ENCODE measurements around the gene CLEC16A. TPM values are rescaled to one million over a fixed set of nuclear protein-coding genes. Genes with fewer than 3 reads are reported as not detected.

The CLEC16A gene
- total and polyA plus RNA-seq, 2 donors (not counting 1 experiment from before 2014, with no cell fraction given), result 21.9 to 79.5 TPM

DNA sequence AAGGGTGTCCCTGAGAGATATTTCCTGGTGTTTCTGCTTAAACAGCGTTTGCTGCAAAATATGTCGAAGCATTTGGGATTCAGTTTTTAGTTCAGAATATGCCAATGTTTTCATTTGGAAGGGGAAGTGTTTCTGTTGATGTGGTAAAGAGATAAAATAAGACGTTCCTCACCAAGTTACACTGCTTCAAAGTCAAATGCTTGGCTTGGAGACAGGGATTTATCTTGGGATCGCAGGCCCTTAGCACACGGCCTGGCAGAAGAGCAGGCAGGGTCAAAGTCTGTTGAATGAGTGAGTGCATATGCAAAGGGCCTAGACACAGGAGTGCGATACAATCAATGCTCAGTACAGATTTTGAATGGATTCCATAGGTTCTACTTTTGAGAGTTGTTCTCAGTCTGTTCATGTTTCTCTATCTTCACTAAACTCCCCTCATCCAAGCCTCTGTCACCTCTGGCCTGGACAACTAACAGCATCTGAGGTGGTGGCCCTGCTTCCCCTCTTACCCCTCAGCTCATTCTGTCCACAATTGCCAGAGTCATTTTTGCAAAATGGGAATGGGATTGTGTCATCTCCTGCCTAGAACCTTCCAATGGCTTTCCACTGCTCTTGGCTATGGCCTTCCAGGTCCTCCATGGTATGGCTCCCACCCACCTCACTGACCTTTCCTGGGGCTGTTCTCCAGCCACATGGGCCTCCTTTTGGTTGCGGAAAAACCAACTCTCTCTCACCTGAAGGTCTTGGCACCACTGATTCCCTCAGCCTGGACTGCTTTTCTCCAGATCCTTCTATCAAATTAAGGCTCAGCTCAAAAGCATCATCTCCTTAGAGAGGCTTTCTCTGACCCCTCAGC lies 5.3 kb upstream of the CLEC16A start:
- TF ChIP-seq, protein P1, sequence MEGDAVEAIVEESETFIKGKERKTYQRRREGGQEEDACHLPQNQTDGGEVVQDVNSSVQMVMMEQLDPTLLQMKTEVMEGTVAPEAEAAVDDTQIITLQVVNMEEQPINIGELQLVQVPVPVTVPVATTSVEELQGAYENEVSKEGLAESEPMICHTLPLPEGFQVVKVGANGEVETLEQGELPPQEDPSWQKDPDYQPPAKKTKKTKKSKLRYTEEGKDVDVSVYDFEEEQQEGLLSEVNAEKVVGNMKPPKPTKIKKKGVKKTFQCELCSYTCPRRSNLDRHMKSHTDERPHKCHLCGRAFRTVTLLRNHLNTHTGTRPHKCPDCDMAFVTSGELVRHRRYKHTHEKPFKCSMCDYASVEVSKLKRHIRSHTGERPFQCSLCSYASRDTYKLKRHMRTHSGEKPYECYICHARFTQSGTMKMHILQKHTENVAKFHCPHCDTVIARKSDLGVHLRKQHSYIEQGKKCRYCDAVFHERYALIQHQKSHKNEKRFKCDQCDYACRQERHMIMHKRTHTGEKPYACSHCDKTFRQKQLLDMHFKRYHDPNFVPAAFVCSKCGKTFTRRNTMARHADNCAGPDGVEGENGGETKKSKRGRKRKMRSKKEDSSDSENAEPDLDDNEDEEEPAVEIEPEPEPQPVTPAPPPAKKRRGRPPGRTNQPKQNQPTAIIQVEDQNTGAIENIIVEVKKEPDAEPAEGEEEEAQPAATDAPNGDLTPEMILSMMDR (IDR thresholded peaks at IDR 0.05), result no peak
- TF ChIP-seq EZH2 (IDR thresholded peaks at IDR 0.05; ENCODE audit: borderline replicate concordance, insufficient read depth, low read depth, low read length, poor library complexity, severe bottlenecking), result no peak
- Histone ChIP-seq H3K4me2 (replicated peaks; ENCODE audit: low read depth, low read length, poor library complexity, severe bottlenecking) (peak overlapping the region; percentile 91), H4K20me1 (ENCODE audit: control insufficient read depth, insufficient read depth, low read length, poor library complexity, severe bottlenecking) (peaks cover 81% of the 10 kb centered on the region), H3K4me1 (ENCODE audit: control insufficient read depth in 2 of 2, insufficient read depth in 2 of 2, low read length in 2 of 2) (peaks cover 62 to 77% of the 10 kb centered on the region in 2 donors), H3K27ac (ENCODE audit: low read length in 2 of 2) (peak overlapping the region; percentile 25 to 72), H3K27me3 (replicated peaks in 1 of 4; ENCODE audit: control extremely low read depth in 1 of 4, control insufficient read depth in 3 of 4, insufficient read depth in 4 of 4, low read length in 3 of 4) (no peaks in the 10 kb centered on the region), H3K9me3 (ENCODE audit: control extremely low read depth in 1 of 3, control insufficient read depth in 2 of 3, insufficient read depth in 1 of 3, low read length in 2 of 3) (no peaks in the 10 kb centered on the region), H3K36me3 (replicated peaks in 1 of 2; ENCODE audit: control extremely low read depth in 1 of 2, control insufficient read depth in 1 of 2, extremely low read depth in 1 of 2, insufficient read depth in 2 of 2, low read length in 1 of 2) (peaks cover 0 to 35% of the 10 kb centered on the region in 2 experiments), H3K4me3 (ENCODE audit: control extremely low read depth in 1 of 5, extremely low read depth in 1 of 5, insufficient read depth in 1 of 5, low read depth in 2 of 5, low read length in 4 of 5) (no peak overlapping the region), H3K79me2 (ENCODE audit: control insufficient read depth, insufficient read depth, low read length) (peaks cover 34% of the 10 kb centered on the region), H3K9ac (ENCODE audit: low read length) (peak overlapping the region; percentile 21), H2AFZ (ENCODE audit: insufficient read depth, low read depth, low read length, poor library complexity, severe bottlenecking) (no peak overlapping the region)
- intact Hi-C loops (cut with micrococcal nuclease), result no loop called here
- H3K9me3 Mint-ChIP-seq (ENCODE audit: insufficient read depth), result no peaks in the 10 kb centered on the region
- ATAC-seq (ENCODE audit: low read depth), result no peak
- peak overlapping the region; percentile 53 for H3K4me3 Mint-ChIP-seq
- ChIA-PET CTCF (interaction anchor here (0.5 to 3.2 kb wide), 7 partner anchors 8 to 776 kb away, joined by 3 to 14 read pairs (median 3); no protein-coding TSS in a partner anchor), POLR2A (interaction anchor here (0.7 kb wide), 1 partner anchor 71 kb away, joined by 3 read pairs; no protein-coding TSS in a partner anchor)
- peak overlapping the region; percentile 80 for H3K27ac Mint-ChIP-seq
- DNase-seq, result peak; percentile 30
- WGBS (ENCODE audit: insufficient coverage), result 47% methylated on average over 3 of the region's 7 CpGs
- peaks cover 81% of the 10 kb centered on the region for H3K4me1 Mint-ChIP-seq
- H3K27me3 Mint-ChIP-seq, result no peaks in the 10 kb centered on the region
